SK-MEL-5 (cell line): ENCODE data around the gene WDFY1. TPM values are rescaled to one million over a fixed set of nuclear protein-coding genes. Genes with fewer than 3 reads are reported as not detected.

Source experiments
- DNase-seq: peaks from one replicate; pipeline ENCODE4 v3.0.0-alpha.2; 2016; ENCODE audit warnings: low read depth, low spot score
- in situ Hi-C: cut with HindIII; loops from 2 replicates; pipeline ENCODE4 v1.10.0; 2016; ENCODE audit warnings: low sequenced_read_pairs, high pct_unique_total_duplicates, low pct_unique_long_range_greater_than_20kb
- total RNA-seq: library from RNA; depleted of rRNA; stranded (reverse); fragments of >200 nt; shearing (Covaris generic); gene quantifications from 2 replicates; pipeline ENCODE4 v1.2.3, GENCODE V29; 2014

Gene WDFY1
- total RNA-seq, 1 experiment from 2014 or later = 156 TPM

DNA sequence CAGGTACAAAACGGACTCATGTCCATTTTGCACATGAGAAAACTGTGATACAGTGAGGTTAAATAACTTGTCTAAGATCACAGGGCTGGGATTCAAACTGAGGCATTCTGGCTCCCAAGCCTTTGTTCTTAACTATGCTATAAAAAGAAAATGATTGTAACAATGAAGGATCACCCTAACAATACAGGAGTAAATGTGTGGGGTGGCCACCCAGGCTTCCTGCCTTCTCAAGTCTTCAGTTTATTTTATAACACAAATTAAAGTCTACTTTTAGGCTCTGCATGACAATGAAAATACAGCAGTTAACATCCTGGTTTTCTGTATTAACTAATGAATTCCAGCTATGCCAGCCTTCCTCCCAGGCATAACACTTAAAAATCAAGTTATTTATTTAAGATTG, 7.6 kb downstream of the WDFY1 start:
- DNase-seq = no peak
- in situ Hi-C loops = no loop called here

- DNase-seq = no peak
Observed at GRCh38 chr2:223936862-223937326, 8.2 kb downstream of the WDFY1 start.

GRCh38 chr2:223935459-223936125, 9.5 kb downstream of the WDFY1 start:
- DNase-seq = no peak
- in situ Hi-C loops = no loop called here

More at GRCh38 chr2:223936862-223937326, 8.2 kb downstream of the WDFY1 start:
- in situ Hi-C loops = no loop called here

GRCh38 chr2:223934870-223935269, 10.3 kb downstream of the WDFY1 start:
- no peak for DNase-seq
- in situ Hi-C loops = no loop called here

GRCh38 chr2:223932816-223933800, 12.0 kb downstream of the WDFY1 start:
- no peak for DNase-seq
- in situ Hi-C loops = no loop called here

DNA sequence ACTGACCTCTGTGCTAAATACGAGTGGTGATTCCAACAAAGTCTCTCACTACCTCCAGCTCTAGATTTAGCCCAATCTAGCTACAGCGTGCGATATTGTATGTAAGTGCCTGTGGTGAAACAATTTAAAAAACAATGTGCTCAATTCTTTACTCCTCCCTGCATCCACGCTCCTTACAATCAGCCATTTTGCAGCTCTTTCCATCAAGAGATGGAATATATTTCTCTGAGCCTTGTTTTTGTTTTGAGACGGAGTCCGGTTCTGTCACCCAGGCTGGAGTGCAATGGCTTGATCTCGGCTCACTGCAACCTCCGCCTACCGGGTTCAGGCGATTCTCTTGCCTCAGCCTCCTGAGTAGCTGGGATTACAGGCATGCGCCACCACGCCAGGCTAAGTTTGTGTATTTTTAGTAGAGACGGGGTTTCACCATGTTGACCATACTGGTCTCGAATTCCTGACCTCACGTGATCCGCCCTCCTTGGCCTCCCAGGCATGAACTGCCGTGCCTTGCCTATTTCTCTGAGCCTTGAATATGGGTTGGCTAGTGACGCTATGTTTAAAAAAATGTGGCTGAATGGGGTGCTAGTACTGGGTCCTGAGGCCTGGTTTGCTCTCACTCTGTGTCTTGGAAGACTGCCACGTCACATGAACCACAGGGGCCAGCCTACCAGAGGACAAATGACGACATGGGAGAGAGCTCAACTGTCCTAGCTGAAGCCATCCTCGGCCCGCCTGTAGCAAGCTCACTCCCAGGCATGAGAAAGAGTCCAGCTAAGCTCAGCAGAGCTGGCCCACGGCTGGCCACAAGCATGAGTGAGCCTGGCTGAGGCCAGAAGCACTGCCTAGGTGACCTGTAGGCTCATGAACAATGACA, 14.8 kb downstream of the WDFY1 start:
- peak; percentile 82 for DNase-seq
- in situ Hi-C loops = no loop called here

DNA sequence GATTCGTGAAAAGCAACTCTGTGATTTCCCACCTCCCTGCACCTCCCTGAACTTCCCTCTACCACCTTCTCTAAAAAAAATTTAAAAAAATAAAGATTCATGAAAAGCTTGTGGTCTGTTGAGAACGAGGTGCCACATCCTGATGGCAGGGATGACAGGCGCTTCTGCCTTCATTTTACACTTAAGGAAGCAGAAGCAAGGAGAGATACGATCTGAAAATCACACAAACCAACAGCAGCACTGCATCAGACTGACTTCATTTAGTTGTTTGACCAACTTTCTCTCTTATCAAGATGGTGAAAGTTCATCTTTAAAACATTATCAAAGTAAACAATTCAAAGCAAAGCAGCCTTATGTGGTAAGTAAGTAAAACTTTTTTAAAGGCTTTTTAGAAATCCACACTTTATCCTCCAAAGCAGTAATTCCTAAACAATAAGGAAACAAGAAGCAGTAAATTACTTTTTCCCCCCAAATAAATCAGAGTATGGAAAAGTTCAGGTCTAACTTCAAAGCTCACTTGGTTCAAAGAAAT, 15.5 kb downstream of the WDFY1 start:
- no peak for DNase-seq
- in situ Hi-C loops = no loop called here

DNA sequence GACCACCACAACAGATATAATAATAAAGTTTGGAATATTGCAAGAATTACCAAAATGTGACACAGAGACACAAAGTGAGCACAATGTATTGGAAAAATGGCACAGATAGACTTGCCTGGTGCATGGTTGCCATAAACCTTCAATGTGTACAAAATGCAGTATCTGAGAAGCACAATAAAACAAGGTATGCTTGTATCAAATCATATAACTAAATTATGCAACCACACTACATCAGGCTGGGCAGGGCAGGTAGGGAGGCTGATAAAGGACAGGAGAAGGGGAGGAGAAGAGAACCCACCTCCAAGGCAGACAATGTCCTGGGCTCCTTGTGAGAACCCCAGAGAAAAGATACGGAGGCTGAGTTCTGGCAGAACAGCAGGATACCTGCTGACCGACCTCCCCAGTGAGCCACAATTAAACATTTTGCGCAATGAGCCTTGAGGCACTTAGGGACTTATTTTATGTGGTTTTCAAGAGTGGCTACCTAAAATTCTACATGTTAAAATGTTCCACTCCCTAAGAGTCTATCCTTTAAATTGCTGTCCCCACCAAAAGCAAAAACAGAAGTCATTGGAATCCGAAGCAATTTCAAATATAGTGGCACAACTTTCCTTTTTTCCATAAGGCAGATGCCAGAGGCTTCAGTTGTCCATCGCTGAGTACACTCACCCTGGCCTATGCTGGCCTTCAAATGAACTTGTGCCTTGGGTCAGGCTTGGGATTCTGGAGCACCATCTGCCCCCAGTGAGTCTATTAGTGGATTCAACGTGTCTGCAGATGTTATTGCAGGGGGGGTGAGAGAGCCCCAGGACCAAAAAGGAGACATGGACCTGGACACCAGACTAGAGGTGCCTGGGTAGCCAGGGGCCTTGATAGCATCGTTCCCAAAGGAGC, 16.8 kb downstream of the WDFY1 start:
- in situ Hi-C loops = no loop called here
- DNase-seq = no peak

DNA sequence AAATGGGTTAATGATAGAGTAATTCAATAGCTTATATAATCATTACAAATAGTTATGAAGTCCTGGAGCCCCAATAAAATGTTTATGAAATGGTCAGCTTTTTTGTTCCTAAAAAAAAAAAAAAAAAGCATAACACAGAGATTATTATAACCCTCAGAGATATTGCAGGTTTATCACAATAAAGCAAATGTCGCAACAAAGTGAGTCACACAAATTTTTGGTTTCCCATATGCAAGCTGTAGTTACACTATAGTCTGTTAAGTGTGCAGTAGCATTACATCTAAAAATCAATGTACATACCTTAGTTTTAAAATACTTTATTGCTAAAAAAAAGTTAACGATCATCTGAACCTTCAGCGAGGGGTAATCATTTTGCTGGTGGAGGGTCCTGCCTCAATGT, 20.0 kb downstream of the WDFY1 start:
- in situ Hi-C loops = no loop called here
- no peak for DNase-seq

- no peak for DNase-seq
Observed at GRCh38 chr2:223923976-223924375, 21.2 kb downstream of the WDFY1 start.

GRCh38 chr2:223922308-223922707, 22.8 kb downstream of the WDFY1 start:
- in situ Hi-C loops = no loop called here
- DNase-seq = no peak

More at GRCh38 chr2:223923976-223924375, 21.2 kb downstream of the WDFY1 start:
- in situ Hi-C loops = no loop called here

DNA sequence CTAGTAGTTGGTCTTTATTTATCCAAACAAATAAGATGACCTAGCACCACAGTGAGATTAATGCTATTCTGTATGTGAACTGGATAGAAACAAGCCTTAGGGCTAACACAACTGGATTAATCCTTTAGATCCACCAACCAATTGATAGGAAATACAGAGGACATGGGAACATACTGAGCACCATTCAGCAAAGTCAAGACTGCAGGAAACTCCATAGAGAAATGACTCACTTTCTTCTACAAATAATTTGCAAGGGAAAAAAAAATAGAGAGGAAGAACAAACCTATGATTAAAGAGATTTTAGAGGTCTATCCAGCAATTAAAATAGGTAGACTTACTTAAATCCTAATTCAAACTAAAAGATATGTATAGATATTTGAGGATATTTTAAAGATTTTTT, 23.9 kb downstream of the WDFY1 start:
- no peak for DNase-seq
- in situ Hi-C loops = no loop called here

DNA sequence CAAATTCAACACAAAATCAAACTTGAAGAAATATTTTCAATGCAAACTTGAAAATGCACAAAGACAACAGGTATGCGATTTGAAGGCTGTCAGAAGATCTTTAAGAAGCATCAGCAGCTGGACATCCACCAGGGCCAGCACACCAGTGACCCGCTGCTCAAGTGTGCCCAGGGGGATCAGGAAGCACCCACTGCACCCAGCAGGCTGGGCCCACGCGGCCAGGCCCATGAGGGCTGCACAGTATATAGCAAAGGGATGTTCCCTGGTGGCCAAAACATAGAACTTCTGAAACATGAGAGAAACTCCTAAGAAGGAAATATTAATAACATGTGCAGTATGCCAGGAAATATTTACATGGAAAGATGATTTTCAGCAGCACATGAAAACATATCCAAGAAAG, 25.0 kb downstream of the WDFY1 start:
- DNase-seq = no peak
- in situ Hi-C loops = no loop called here

DNA sequence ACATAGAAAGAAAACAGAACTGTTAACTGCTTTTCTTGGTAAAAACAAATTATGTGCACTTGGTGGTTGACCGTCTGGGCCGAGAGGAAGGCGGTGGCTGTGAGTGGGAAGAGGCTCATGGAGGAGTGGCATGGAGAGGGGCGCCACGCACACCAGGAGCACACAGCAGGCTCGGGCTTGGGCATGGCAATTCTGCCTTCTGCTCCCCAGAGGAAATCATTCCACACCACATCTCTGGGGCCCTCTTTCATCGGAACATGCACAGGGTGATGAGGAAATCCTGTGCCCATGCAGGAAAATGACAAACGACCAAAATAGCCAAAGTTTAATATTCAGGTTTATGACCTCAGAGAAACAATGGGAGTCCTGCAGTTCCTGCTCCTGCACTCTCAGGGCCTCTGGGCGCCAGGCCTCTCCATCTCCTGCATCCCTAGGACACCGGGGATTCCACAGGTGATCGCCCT, 26.4 kb downstream of the WDFY1 start:
- in situ Hi-C loops = no loop called here

DNA sequence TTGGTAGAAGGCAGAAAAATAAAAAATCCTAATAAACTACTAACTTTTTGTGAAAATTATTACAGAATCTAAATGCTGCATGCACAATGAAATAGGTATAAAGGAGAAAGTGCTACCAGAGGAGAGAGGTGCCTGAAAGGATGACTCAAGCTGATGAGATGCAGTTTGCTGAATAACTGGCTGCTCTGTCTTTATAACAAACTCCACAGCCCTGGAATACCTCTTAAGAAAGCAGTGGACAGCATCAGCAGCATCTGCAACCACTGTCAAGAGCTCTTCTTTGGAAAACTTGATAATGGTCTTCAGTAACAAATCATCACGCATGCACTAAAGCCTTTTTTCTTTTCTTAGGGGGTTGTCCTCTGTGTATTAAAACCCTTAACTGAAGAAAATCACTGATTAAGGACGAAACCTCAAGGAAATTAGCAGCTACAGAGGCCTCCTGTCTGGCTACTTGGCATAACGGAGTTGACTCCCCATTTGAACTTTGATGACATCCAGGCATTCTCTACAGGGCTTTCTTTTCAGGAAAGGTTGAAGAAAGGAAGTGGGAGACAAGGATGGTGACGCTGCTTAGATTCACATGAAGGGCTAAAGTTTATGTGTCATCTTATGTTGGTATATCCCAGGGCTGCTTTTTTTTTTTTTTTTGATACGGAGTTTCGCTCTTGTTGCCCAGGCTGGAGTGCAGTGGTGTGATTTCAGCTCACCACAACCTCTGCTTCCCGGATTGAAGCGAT, 28.8 kb downstream of the WDFY1 start:
- in situ Hi-C loops = no loop called here
- no peak for DNase-seq

More for the DNA sequence above, 26.4 kb downstream of the WDFY1 start:
- no peak for DNase-seq

GRCh38 chr2:223915071-223915470, 30.1 kb downstream of the WDFY1 start:
- no peak for DNase-seq
- in situ Hi-C loops = no loop called here
